Keratinocyte (primary cell): ENCODE data around the gene ANXA5. TPM values are rescaled to one million over a fixed set of nuclear protein-coding genes. Genes with fewer than 3 reads are reported as not detected.

Source experiments
- DNase-seq: peaks from one replicate; pipeline ENCODE4 v3.0.0-alpha.2; 2011; ENCODE audit warnings: low read depth, missing footprints, low spot score
- FAIRE-seq: peaks from 2 replicates; lab custom pipeline; 2011; peaks lifted over from hg19 to GRCh38; lab: Jason Lieb, UNC
- H2AFZ ChIP-seq: 2 replicates; pipeline ENCODE4 v1.6.0; 2012; ENCODE audit warnings: low read length, control low read depth, inconsistent platforms; ENCODE audit not compliant: control insufficient read depth
- H3K27ac ChIP-seq: 2 replicates; pipeline ENCODE4 v1.5.1; 2011; ENCODE audit warnings: low read length; ENCODE audit not compliant: control insufficient read depth, insufficient read depth
- H3K27me3 ChIP-seq: 3 replicates; pipeline ENCODE4 v1.6.0; 2011; ENCODE audit warnings: low read length; ENCODE audit not compliant: control insufficient read depth, insufficient read depth; ENCODE audit errors: extremely low read depth
- H3K36me3 ChIP-seq, 2 experiments: 2 replicates in 1 of 2; 3 replicates in 1 of 2; pipeline ENCODE4 v1.5.1; 2011; ENCODE audit warnings: low read length in 2 of 2, mild to moderate bottlenecking in 1 of 2; ENCODE audit not compliant: control insufficient read depth in 2 of 2, insufficient read depth in 2 of 2; ENCODE audit errors: extremely low read depth in 1 of 2
- H3K4me1 ChIP-seq: 3 replicates; pipeline ENCODE4 v1.5.1; 2011; ENCODE audit warnings: low read length; ENCODE audit not compliant: control insufficient read depth, insufficient read depth; ENCODE audit errors: extremely low read depth
- H3K4me2 ChIP-seq: 3 replicates; pipeline ENCODE4 v1.6.0; 2011; ENCODE audit warnings: low read depth, low read length; ENCODE audit not compliant: control insufficient read depth, insufficient read depth; ENCODE audit errors: extremely low read depth
- H3K4me3 ChIP-seq, 3 experiments: fragments of 200-600 bp in 1 of 3; sonication (generic) in 1 of 3; 2 replicates in 2 of 3; 3 replicates in 1 of 3; pipeline ENCODE4 v1.5.1; 2011 to 2016; ENCODE audit warnings: low read length in 3 of 3, mild to moderate bottlenecking in 3 of 3, control low read depth in 2 of 3, inconsistent platforms in 1 of 3, low read depth in 1 of 3, mixed read lengths in 1 of 3, mixed run types in 1 of 3, moderate library complexity in 1 of 3; ENCODE audit not compliant: control insufficient read depth in 2 of 3, insufficient read depth in 2 of 3; ENCODE audit errors: extremely low read depth in 1 of 3
- H3K79me2 ChIP-seq: 2 replicates; pipeline ENCODE4 v1.6.0; 2012; ENCODE audit warnings: low read length; ENCODE audit not compliant: control insufficient read depth, insufficient read depth
- H3K9ac ChIP-seq: 3 replicates; pipeline ENCODE4 v1.6.0; 2011; ENCODE audit warnings: low read length; ENCODE audit not compliant: control insufficient read depth, insufficient read depth; ENCODE audit errors: extremely low read depth
- H3K9me1 ChIP-seq: 3 replicates; pipeline ENCODE4 v1.6.0; 2011; ENCODE audit warnings: low read length; ENCODE audit not compliant: control insufficient read depth, insufficient read depth; ENCODE audit errors: extremely low read depth
- H3K9me3 ChIP-seq: 2 replicates; pipeline ENCODE4 v1.5.1; 2012; ENCODE audit warnings: low read depth, low read length; ENCODE audit not compliant: control insufficient read depth
- H4K20me1 ChIP-seq: 3 replicates; pipeline ENCODE4 v1.6.0; 2011; ENCODE audit warnings: low read length; ENCODE audit not compliant: control insufficient read depth, insufficient read depth; ENCODE audit errors: extremely low read depth
- CTCF ChIP-seq, 3 experiments: IDR thresholded peaks in 1 of 3; conservative IDR thresholded peaks in 1 of 3; optimal IDR thresholded peaks in 1 of 3; 2 replicates in 2 of 3; 3 replicates in 1 of 3; pipeline versions ENCODE3 to v1.5.1; 2011; ENCODE audit warnings: low read length in 3 of 3, mild to moderate bottlenecking in 3 of 3, moderate library complexity in 2 of 3, control low read depth in 1 of 3, inconsistent platforms in 1 of 3; ENCODE audit not compliant: insufficient read depth in 2 of 3; ENCODE audit errors: extremely low read depth in 1 of 3
- dilution Hi-C: fragments of 300-500 bp; cut with MboI; formaldehyde crosslinking; loops from one replicate; pipeline ENCODE4 v1.7.0; 2020; ENCODE audit warnings: low sequenced_read_pairs; ENCODE audit not compliant: extremely low pct_ligation_motif_present
- polyA plus RNA-seq, 5 experiments: library from polyadenylated mRNA; depleted of rRNA in 3 of 5; stranded (reverse) in 3 of 5; stranded (forward) in 1 of 5; unstranded in 1 of 5; fragments of >200 nt; gene quantifications; 1 replicate in 1 of 5; 2 replicates in 3 of 5; 3 replicates in 1 of 5; pipeline versions ENCODE4 v1.2.1 to v1.2.3, GENCODE V29; 2011 to 2012; ENCODE audit warnings: missing spikeins in 2 of 5, low read depth in 1 of 5, low replicate concordance in 1 of 5

Gene ANXA5
- polyA plus RNA-seq, 1 donor (not counting 4 experiments of a cell fraction or from before 2014, with no cell fraction given): 512 TPM

GRCh38 chr4:121679951-121680350 lies 16.8 kb downstream of the ANXA5 start:
- Histone ChIP-seq H3K9me1 (no peaks in the 10 kb centered on the region), H3K36me3 (peaks cover 23 to 31% of the 10 kb centered on the region in 2 experiments), H3K27ac (no peak overlapping the region), H3K4me3 (no peak overlapping the region), H3K9me3 (no peaks in the 10 kb centered on the region), H3K79me2 (peaks cover 20% of the 10 kb centered on the region), H2AFZ (no peak overlapping the region), H3K4me1 (no peaks in the 10 kb centered on the region), H3K4me2 (no peak overlapping the region), H3K9ac (no peak overlapping the region), H4K20me1 (peaks cover 2% of the 10 kb centered on the region), H3K27me3 (no peaks in the 10 kb centered on the region)
- FAIRE-seq: no peak
- TF ChIP-seq CTCF (optimal IDR thresholded peaks at IDR 0.05 in 1 of 3, IDR thresholded peaks at IDR 0.05 in 1 of 3, conservative IDR thresholded peaks at IDR 0.05 in 1 of 3; ENCODE audit: extremely low read depth in 1 of 3, insufficient read depth in 2 of 3, low read length in 3 of 3): no peak
- no peak for DNase-seq
- dilution Hi-C loops: no loop called here

- FAIRE-seq: no peak
- H3K79me2 ChIP-seq: peaks cover 16% of the 10 kb centered on the region
- H4K20me1 ChIP-seq: peaks cover 2% of the 10 kb centered on the region
These were observed 17.5 kb downstream of the ANXA5 start for GRCh38 chr4:121679267-121679666.

More at GRCh38 chr4:121679267-121679666, 17.5 kb downstream of the ANXA5 start:
- DNase-seq: no peak
- TF ChIP-seq CTCF (optimal IDR thresholded peaks at IDR 0.05 in 1 of 3, IDR thresholded peaks at IDR 0.05 in 1 of 3, conservative IDR thresholded peaks at IDR 0.05 in 1 of 3; ENCODE audit: extremely low read depth in 1 of 3, insufficient read depth in 2 of 3, low read length in 3 of 3): no peak
- H3K9ac ChIP-seq: no peak overlapping the region
- no peaks in the 10 kb centered on the region for H3K9me1 ChIP-seq
- peaks cover 27 to 30% of the 10 kb centered on the region in 2 experiments for H3K36me3 ChIP-seq
- H3K4me1 ChIP-seq: no peaks in the 10 kb centered on the region
- no peak overlapping the region for H3K4me3 ChIP-seq
- dilution Hi-C loops: no loop called here
- H2AFZ ChIP-seq: no peak overlapping the region
- no peaks in the 10 kb centered on the region for H3K9me3 ChIP-seq
- no peak overlapping the region for H3K27ac ChIP-seq
- H3K4me2 ChIP-seq: no peak overlapping the region
- no peaks in the 10 kb centered on the region for H3K27me3 ChIP-seq
